ENCODE measurements around the gene CDH8.

CDH8 gene

DNA sequence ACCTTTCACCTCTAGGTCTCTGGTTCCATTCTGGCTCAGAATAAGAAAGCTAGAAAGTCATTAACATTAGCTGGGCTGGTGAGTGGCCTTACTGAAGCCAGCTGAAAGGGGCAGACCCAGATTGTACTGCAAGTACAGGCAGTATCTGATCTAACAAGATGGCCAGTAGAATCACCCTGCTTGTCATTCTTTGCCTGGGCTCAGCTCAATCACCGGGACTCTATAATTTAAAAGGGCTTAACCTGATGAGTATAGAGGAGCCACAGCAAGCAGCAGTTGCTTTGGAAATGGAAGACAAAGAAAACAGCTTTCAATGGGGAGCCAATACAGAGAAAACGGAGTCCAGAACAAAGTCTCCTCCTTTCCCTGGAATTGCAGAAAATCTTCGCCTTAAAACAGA is 13.6 kb downstream of the CDH8 start:
- no peak for DNase-seq

DNA sequence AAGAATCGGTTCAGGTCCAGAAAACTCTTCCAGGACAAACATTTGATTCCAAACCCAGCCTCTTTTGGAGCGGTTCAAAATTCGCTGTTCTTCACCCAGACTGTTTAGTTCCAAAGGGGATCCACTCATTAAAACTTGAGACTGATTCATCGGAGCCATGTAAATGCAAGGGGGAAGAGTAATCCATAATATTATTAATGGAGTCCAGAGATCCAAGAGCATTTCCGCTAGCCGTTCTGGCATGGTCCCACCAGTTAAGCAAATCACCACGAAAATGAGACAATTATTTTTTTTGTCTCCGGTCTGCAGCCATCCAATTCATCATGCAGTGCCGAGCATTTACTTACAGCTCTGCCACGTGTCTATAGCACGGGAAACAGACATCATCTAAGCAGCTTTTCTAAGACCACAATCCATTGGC is 15.1 kb downstream of the CDH8 start:
- DNase-seq = no peak

DNA sequence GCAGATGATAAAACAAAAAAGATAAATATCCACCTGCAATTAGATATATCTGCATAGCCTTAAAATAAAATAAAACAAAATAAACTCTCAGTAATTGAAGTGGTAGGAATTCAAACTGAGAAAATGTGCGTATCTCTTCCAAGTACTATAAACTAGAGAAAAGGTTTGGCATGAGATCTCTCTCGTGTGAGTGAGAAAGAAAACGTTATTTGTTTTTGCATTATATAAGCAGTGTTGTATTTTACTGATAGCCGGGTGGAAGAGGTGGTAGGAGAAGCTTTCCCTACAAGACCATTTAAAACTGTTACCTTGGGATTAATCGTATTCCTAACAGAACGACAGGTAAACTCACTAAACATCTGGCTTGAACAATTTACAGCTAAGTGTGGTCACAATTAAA is 15.6 kb downstream of the CDH8 start:
- no peak for DNase-seq

DNA sequence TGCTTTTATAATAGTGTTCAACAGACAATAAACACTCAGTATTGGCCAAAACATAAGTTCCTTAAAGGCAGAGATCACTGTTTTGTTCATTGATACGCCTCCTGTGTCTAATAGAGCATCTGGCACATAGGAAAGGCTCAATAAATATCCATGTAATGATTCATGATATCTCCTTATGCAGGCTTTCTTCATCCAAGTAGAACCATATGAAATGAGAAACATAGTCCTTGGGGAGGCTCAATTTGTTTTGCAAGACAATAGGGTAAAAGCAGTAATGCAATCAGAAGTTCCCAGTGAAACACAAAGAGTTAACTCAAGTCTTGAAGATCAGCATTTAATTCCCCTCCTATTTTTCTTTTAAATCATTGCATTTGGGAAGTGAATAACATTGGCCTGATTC is 16.4 kb downstream of the CDH8 start:
- DNase-seq = no peak

DNA sequence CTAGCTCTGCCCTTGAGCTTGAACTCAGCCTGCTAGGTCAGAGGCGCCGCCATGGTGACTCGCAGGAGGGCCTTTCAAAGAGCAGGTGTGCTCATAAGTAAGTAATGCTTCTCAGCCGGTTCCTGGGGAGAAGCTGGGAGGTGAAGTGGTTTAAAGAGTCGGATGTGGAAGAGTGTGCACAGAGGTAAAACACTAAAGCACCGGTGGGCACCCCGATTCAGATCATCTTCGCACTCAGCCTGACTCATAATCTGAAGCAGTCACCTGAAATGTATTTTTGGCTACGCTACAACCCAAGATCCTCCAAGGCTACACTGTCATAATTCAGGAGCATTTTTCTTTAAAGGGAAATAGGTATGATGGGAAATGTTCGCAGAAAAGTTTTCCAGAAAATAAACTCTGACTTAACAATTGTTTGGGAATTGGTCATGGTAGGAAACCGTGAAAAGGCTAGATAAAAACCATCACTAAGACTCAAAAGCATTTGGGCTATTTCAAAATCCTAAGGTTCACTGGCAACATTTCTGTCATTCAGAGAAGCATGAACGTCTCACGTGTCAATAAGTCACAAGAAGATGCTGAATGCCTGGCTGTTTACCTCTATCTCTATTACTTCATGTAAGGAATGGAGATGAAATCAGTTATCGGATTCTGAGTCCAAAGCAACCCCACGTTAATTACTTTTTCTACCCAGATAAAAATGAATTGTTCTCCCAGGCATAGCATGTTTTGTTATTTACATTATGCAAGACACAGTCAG is 17.8 kb downstream of the CDH8 start:
- DNase-seq = no peak

DNA sequence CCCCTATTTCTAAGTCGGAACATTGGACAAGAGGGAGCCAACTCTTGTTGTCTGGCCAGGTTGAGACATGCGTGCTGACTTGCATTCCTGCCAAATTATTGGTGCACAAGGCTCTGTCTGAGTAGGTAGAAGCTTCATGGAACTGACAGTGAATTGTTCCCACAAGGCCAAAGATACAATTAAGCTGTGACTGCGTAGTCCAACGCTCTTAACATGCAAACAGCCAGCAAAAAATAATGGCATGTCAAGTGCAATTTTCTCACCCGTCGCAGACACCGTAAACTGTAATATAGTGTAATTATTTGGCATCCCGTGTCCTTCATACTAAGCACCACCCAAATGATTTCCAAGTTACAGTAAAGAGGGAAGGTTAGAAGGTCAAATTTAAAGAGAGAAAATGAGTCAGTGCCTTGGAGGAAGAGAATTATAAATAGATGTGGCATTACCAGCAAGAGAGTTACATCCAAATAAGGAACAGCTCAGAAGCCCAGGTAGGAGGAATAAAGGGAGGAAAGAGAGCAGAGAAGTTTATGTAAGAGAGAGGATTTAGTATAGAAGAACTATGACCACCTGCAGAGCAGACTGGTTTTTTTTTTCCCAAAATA is 21.8 kb downstream of the CDH8 start:
- no peak for DNase-seq

DNA sequence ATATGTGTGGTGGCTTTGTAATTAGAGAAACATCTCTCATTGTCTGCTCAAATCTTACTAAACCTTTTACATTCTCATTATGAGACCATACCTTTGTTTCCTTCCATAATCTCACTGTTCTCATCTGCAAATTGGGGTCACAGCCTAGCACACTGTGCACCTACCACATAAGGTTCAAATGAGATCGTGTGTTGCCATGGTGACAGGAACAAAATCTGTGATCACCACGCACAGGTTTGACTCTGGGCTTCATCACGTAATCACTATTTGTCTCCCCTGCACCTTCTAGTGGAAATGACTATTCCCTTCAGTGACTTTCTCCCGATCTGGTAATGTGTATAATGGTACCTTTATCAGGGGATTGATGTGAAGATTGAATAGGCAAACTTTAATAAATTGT is 26.1 kb downstream of the CDH8 start:
- DNase-seq = no peak

DNA sequence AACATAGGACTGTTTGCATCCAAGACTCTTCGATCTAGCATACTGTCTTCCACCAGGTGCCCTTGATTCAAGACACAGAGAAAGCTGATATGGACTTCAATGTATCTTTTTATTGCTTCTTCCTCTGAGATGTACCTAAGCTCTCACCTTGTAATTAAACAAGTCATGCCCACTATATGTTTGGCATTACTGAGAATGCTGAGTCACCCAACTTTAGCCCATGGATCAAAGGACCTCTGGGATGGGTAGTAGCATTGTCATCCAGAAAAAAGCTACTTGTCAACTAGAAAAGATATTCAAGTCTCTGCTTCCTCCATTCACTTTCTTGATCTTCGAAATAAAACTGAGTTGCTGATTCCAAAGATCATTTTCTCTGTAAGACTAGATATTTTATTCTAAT is 37.8 kb downstream of the CDH8 start:
- DNase-seq = no peak

DNA sequence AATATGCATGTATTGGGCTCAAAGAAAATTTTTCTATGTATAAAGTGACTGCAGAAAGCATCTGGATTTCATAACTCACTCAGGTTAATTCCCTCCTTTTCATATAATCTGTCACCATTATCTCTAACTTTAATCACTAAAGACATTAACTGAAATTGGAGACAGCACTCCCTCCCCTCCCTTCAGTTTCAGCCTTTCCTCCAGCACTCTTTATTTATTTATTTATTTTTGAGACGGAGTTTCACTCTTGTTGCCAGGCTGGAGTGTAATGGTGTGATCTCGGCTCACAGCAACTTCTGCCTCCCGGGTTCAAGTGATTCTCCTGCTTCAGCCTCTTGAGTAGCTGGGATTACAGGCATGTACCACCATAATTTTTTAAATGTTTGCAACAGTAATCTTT is 43.1 kb downstream of the CDH8 start:
- no peak for DNase-seq

DNA sequence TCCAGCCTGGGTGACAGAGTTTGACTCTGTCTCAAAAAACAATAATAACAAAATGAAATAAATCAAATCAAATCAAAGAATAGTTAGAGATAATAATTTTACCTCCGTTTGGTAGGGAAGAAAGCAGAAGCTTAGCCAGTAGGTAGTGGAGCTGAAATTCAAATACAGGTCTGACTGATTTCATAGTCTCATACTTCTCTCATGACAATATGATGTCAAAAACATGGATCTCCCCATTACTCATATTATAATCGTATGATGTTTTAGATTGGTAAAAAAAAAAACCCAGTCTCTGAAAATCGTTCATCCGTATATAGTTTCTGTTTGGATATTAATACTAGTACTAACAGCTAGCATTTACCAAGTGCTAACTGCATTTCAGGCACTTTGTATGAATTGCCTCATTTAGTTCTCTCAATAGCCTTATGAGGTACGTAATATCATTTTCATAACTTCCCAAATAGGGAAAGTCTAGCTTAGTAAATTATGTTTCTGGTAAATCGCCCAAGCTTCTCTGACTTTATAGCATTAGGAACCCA is 48.7 kb downstream of the CDH8 start:
- DNase-seq = no peak

DNA sequence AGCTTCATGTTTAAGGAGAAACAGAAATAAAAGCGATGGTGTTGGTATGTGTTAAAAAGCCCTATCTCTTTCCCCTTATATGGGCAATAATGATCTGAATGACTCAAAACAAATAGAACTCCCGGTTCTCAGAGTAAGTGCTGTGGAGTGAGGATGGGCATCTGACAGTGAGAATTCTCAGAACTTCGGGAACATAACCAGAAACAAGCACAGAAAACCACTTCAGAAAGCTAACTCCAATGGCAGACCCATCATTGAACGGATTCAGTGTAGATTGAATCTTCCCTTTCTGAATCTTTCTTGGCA is 67.2 kb downstream of the CDH8 start:
- DNase-seq = no peak

DNA sequence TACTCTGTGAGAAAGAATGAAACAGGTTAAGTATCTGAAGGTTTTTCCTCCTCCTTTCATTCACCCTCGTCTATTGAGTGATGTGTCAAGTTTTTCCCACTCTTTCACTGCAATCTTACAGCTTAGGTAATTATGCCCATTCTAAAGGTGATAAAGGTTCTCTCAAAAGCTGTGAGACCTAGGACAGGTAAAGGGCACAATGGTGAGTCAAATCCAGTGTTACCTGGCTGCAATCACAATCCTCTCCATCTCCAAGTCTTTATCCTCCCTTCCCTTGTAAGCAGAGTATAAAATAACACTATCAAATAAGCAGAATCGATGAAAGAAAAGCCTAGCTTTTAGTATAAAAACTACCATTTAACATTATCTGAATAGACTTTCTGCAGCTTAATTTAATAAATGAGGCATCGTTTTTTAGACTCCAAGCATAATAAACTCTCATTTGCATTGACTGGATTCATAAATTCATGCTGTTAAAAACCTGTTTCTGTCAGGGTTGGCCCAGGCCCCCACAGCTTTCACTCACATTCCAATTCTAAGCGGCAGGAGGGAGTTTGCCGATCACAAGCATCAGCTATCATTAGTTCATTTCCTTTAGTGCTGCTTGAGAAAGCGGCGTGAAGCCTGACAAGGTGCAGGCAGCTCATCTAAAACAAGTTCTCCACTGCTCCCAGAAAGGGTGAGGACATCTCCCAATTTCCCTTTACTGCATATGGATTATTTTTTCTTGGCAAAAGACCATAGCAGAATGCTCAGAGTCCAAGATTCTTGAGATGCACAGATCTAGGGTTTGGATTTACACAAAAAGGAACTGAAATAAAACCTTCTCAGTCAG is 67.8 kb downstream of the CDH8 start:
- no peak for DNase-seq

DNA sequence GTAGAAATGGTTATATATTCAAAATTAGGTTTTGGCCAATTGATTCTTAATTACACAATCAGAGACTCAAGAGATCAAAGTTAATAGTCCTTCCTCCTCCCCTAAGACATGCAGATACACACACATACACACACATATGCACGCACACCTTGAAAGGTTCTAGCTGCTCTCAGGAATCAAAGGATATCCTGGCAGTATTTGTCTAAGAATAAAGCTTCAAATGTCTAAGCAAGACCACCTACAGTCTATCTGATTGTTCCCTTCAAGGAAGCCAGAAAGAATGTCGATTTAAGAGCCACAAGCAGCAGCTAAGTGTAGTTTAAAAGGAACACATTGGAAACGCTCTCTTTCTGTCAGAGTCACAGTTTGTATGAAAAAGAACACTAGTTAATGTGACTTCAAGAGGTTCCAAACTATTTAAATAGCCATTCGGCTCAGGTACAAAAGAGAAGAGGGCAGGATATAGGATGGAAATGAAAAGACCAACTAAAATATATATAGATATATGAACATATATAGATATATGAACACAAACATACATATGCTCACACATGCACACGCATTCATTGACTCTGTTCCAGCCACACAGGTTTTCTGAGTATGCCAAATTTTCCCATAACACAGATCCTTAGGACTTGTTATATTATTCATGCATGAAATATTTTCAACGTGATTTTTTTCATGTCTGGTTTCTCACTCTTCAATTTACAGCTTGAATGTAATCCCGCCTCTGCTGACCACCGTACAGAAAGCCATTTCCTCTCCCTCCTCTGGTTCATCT is 79.0 kb downstream of the CDH8 start:
- no peak for DNase-seq

DNA sequence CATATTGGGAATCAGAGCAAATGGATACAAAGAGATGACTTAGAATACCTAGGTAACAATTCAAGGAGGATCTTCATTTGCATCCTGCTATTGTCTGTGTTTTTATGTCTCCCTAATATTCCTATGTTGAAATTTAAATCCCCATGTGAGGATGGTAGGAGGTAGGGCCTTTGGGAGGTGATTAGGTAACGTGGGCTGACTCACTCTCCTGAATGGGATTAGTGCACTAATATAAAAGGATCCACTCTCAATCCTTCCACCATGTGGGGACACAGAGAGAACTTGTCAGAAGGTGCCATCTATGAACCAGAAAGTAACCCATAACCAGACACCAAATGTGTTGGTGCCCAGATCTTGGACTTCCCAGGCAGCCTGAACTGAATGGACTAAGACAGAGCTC is 83.4 kb downstream of the CDH8 start:
- DNase-seq = no peak

DNA sequence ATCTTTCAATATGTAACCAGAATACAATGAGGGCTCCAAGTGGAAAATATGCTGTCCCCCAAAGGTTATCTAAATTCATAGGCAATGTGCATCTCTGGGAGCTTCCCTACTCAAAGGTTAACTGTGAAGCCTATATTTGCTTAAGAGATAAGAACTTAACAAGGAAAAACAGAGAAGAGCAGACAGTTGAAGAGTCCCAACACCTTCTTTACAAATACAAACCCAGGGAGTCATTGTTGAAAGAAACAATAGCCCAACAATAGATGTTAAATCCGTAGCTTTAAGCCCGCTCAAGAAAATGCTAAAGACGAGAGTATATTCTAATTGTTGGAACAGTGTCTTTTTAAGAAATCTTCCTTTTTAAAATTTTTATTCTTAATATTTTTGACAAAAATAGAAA is 87.8 kb downstream of the CDH8 start:
- DNase-seq = no peak

DNA sequence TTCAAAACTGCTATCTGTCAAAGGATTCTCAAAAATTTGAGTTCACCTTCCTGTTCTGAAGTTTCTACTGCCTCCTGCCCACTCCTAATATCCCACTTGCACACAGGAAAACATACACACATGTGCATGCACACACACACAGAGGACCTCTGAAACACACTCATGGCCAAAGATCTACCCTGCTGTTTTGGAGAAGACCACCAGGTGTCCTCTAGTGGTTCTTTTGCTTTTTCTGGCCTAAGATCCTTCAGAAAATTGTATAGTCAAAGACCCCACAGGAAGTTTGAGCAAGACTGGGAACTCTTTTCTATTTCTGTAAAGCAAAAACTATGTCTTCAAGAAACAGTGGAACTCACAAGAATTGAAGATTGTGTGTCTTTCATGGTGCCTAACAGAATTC is 90.2 kb downstream of the CDH8 start:
- DNase-seq = no peak

DNA sequence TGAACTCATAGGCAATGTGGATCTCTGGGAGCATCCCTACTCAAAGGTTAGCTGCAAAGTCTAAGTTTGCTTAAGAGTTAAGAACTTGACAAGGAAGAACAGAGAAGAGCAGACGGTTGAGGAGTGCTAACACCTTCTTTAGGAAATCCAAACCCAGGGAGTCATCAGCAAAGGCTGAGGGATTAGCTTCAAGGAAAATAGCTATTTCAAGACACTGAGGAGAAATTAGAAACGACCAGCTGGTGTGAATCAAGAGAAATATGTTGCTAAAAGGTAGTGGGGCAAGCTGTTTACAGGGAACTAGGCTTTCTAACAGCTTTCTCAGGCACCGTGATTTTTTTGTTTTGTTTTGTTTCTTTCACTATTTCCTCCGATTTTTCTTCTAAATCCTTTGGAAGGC is 90.7 kb downstream of the CDH8 start:
- DNase-seq = no peak

DNA sequence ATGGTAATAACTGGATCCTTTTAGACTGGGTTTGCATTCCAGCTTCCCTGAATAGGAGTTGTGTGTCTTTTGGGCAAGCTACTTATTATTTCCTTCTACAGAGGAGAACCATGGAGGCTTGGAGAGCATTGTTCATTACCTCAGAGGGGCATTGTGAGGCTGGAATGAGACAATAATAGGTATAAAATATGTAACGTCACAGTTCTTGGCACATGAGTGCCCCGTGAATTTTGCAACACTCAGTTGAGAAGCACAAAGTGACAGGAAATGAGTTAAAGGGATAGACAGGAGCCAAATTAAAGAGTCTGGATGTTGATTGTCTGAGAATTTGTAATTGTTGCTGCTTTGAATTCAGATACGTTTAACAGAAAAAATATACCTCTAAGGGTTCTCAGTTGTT is 92.2 kb downstream of the CDH8 start:
- no peak for DNase-seq

DNA sequence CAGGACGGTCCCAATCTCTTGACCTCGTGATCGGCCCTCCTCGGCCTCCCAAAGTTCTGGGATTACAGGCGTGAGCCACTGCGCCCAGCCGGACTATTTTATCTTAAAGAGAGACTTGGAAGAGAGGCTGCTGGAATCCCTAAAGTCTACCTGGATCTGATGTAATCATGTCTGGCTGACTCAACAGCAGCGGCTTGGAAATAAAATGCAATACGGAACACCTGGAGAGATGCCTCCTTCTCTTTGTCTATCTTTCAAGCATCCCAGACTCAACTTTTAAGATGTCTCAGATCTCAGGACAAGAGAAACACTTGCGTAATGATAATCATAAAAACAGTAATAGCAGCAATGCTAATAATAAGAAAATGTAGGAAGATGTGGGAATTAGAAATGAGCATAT is 95.6 kb downstream of the CDH8 start:
- DNase-seq = no peak

DNA sequence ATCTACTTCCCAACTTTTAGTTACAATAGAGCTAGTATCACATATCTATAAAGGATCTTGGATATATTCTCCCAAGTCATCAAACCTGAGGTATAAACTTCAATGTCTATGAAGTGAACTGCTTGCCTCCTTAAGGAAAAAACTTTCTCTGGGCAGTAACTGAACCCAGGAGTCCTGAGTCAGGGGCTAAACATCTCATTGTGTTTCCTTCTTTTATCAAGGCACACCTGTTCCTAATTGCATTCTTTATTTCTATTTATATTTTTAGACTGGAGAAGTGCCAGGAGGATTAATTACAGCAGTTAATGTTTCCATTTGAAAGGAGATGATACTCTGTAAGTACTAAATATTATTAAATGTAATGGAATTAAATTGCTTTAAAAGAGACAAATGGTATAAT is 98.6 kb downstream of the CDH8 start:
- no peak for DNase-seq

DNA sequence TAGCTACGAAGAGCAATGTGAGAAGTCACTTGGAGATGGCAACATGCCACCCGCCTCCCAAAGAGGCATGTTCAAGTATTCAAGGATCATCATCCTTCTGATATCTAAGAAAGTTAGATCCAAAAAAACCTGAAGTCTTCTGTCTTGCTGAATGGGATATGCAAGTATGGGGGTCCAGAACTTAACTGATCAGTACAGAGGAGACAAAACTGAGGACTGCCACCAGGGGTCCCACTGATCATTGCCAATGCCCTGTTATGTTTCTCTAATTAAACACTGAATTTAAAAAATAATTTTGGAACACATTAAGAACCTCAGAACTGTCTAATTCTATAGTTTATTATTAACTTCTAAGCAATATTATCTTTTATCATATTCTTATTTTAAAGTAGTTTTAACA is 99.7 kb downstream of the CDH8 start:
- DNase-seq = no peak

DNA sequence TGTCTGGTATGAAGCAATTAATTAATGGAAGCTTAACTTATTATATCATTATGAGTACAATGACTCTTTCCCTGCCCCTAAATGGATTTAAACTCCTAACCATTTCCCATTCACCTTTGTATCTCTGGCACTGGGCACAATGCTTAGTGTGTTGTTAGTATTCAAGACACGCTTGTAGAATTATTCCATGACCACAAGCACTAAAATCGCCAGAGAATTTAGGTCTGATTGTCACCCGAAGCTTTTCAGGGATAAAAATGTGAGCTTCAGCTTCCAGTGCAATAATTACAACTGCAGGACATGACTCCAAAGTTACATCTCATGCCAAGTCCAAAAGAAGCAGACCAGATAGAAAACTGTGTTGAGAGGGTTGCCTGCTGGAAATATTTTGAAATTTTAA is 101.6 kb downstream of the CDH8 start:
- DNase-seq = no peak

DNA sequence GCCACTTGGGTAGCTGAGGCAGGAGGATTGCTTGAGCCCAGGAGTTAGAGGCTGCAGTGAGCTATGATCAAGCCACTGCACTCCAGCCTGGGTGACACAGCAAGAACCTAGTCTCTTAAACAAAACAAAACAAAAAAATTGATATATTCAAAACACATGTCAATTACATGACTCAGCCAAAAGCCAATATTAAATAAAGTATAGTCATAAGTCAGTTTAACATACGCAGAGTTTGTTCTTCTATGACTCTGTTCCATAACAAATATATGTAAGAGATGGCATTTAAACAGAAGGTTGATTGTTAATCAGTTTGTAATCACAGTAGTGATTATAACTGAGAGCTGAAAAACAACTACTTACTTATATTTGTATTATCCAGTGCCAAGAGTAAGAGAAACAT is 106.5 kb downstream of the CDH8 start:
- no peak for DNase-seq
